HG03558 (cell line): Measurements from ENCODE around the gene TSHZ2.
"Not testable (repeated sequence)": the region's sequence is repeated elsewhere in the genome, so short reads cannot be mapped to it uniquely, and the experiment has no call there.

Source experiments
- ATAC-seq: cut with Tn5 transposase; IDR thresholded peaks from one replicate; pipeline ENCODE4 v1.9.1; 2021; ENCODE audit warnings: moderate number of reproducible peaks; ENCODE audit not compliant: unreplicated experiment; ENCODE audit errors: extremely low read depth

Gene TSHZ2

GRCh38 chr20:53422039-53422438, 449.9 kb downstream of the TSHZ2 start:
- no peak for ATAC-seq

GRCh38 chr20:53423587-53424146, 451.5 kb downstream of the TSHZ2 start:
- no peak for ATAC-seq

- no peak for ATAC-seq
Observed at GRCh38 chr20:53425481-53425880, 453.3 kb downstream of the TSHZ2 start.

- ATAC-seq: no peak
Observed at GRCh38 chr20:53425941-53426340, 453.8 kb downstream of the TSHZ2 start.

- no peak for ATAC-seq
Observed at GRCh38 chr20:53426766-53427312, 454.7 kb downstream of the TSHZ2 start.

- ATAC-seq: no peak
Observed at GRCh38 chr20:53427951-53428350, 455.8 kb downstream of the TSHZ2 start.

- no peak for ATAC-seq
Observed at GRCh38 chr20:53428588-53428987, 456.4 kb downstream of the TSHZ2 start.

GRCh38 chr20:53428996-53429395, 456.8 kb downstream of the TSHZ2 start:
- no peak for ATAC-seq

- ATAC-seq: no peak
Observed at GRCh38 chr20:53434662-53435061, 462.5 kb downstream of the TSHZ2 start.

- ATAC-seq: not testable (repeated sequence)
Observed at GRCh38 chr20:53436927-53437326, 464.8 kb downstream of the TSHZ2 start.

- ATAC-seq: no peak
Observed at GRCh38 chr20:53438368-53438767, 466.2 kb downstream of the TSHZ2 start.

GRCh38 chr20:53439046-53439445, 466.9 kb downstream of the TSHZ2 start:
- ATAC-seq: no peak

- ATAC-seq: no peak
Observed at GRCh38 chr20:53439616-53440015, 467.5 kb downstream of the TSHZ2 start.

- no peak for ATAC-seq
Observed at GRCh38 chr20:53444401-53445149, 472.4 kb downstream of the TSHZ2 start.

- no peak for ATAC-seq
Observed at GRCh38 chr20:53445321-53445731, 473.2 kb downstream of the TSHZ2 start.

- no peak for ATAC-seq
Observed at GRCh38 chr20:53445932-53446331, 473.8 kb downstream of the TSHZ2 start.

GRCh38 chr20:53447316-53447715, 475.2 kb downstream of the TSHZ2 start:
- no peak for ATAC-seq

- no peak for ATAC-seq
Observed at GRCh38 chr20:53448426-53448825, 476.3 kb downstream of the TSHZ2 start.

GRCh38 chr20:53448875-53449274, 476.7 kb downstream of the TSHZ2 start:
- ATAC-seq: no peak

GRCh38 chr20:53453076-53453475, 480.9 kb downstream of the TSHZ2 start:
- no peak for ATAC-seq

- ATAC-seq: no peak
Observed at GRCh38 chr20:53454675-53455276, 482.6 kb downstream of the TSHZ2 start.
